Subcutaneous abdominal adipose tissue (tissue), 5 donors: Measurements from ENCODE around the gene LPP.

Source experiments
- H3K27ac ChIP-seq: one replicate; pipeline ENCODE4 v1.7.0; 2013; ENCODE audit warnings: low read depth, mild to moderate bottlenecking, inconsistent platforms, low read length, moderate library complexity
- H3K27me3 ChIP-seq, 5 donors: one replicate each; pipeline ENCODE4 v1.7.0; 2013; ENCODE audit warnings: low read length in 5 of 5, inconsistent platforms in 1 of 5; ENCODE audit not compliant: control insufficient read depth in 5 of 5, insufficient read depth in 4 of 5
- H3K36me3 ChIP-seq, 5 donors: one replicate each; pipeline ENCODE4 v1.7.0; 2013; ENCODE audit warnings: low read length in 5 of 5; ENCODE audit not compliant: control insufficient read depth in 5 of 5, insufficient read depth in 5 of 5
- H3K4me1 ChIP-seq, 5 donors: one replicate each; pipeline ENCODE4 v1.7.0; 2013; ENCODE audit warnings: low read length in 5 of 5, mild to moderate bottlenecking in 3 of 5, moderate library complexity in 1 of 5; ENCODE audit not compliant: control insufficient read depth in 5 of 5, insufficient read depth in 5 of 5
- H3K4me3 ChIP-seq, 5 donors: one replicate each; pipeline ENCODE4 v1.7.0; 2013; ENCODE audit warnings: low read length in 5 of 5, low read depth in 1 of 5
- H3K9ac ChIP-seq, 5 donors: one replicate each; pipeline ENCODE4 v1.7.0; 2013; ENCODE audit warnings: low read length in 5 of 5, mild to moderate bottlenecking in 4 of 5, moderate library complexity in 3 of 5
- H3K9me3 ChIP-seq, 5 donors: one replicate each; pipeline ENCODE4 v1.7.0; 2013; ENCODE audit warnings: low read length in 5 of 5; ENCODE audit not compliant: control insufficient read depth in 5 of 5
- donor health status: healthy.
- donor health status: healthy.
- donor health status: healthy.
- donor health status: healthy.
- donor health status: healthy.

Gene LPP

DNA sequence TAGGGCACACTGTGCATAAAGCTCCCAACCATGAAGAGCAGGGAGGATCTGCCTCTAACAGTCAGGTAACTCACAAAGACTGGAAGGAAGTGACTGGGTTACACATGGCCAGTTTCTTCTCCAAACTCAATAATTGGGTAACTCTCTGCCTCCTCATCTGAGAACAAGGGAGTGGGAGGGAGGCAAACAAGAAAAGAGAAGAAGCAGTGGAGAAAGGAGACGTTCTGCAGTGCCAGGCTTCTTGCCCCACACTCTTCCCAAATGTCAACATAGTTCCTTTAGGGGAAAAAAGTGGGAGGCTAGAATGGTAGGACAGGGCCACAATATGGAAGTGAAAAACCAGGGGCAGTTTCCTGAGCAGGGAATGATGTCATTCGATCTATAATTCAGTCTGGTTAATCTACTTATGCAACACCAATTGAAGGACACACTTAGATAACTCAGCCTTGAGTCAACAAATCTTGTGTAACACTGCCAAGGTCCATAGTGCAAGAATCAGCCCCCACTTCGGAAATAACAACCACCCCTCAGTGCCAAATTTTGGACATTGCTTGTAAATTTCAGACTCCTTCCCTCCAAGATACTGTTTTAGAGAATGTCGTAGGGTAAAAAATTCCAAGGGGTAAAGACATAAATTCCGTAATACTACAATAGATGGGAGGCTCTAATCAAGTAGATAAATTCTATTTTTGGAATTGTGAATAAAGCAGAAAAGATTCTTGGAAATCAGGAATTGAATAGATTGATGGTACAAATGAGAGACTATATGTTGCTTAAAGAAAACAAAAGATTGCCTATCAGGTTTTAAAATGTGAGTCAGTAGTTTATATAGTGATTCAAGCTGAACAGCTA, 143.0 kb downstream of the LPP start:
- no peaks in the 10 kb centered on the region for H3K27me3 ChIP-seq
- H3K4me1 ChIP-seq = peaks cover 0 to 24% (median 22%) of the 10 kb centered on the region in 5 donors
- H3K9me3 ChIP-seq = no peaks in the 10 kb centered on the region
- no peak overlapping the region for H3K9ac ChIP-seq
- no peak overlapping the region for H3K27ac ChIP-seq
- H3K36me3 ChIP-seq = no peaks in the 10 kb centered on the region
- no peak overlapping the region for H3K4me3 ChIP-seq

DNA sequence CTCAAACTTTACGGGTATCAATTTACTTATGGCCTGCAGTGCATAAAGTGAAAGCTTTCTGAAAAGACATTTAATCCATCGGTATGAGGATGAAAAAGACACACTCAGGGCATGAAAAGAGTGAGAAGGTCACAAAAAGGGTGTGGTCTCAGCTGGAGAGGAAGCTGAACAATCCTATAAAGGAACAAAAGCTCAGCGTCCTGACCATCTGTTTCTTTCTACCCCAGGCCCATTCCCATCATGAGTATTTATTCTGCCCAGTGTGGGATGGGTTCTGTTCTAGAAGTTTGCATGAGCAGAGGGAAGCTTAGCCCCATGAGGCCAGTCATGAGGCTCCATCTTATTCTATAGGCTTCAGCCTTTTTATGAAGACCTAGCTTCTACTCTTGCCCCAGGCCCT, 144.6 kb downstream of the LPP start:
- no peak overlapping the region for H3K9ac ChIP-seq
- H3K9me3 ChIP-seq = no peaks in the 10 kb centered on the region
- H3K27me3 ChIP-seq = no peaks in the 10 kb centered on the region
- H3K4me1 ChIP-seq = peaks cover 0 to 24% (median 22%) of the 10 kb centered on the region in 5 donors
- no peaks in the 10 kb centered on the region for H3K36me3 ChIP-seq
- no peak overlapping the region for H3K4me3 ChIP-seq
- H3K27ac ChIP-seq = no peak overlapping the region

DNA sequence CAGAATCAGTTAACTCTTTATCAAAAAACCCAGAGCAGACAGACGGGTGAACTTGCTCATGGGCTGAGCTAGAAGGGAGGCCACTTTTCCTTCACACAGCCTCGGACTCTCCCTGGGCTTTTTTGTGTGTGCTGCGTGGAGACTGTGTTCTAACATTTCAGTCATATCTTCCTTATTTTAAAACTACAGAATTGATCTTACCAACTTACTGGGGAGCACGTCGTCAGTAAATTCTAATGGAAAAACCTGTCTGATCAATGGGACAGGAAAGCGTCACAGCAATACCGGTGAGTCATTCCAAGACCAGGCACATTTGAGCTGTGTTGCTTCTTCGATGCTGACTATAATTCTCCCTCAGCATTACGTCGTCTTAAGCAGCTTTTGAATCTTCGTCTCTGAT, 145.1 kb downstream of the LPP start:
- Histone ChIP-seq H3K9ac (no peak overlapping the region), H3K4me1 (peaks cover 0 to 24% (median 22%) of the 10 kb centered on the region in 5 donors), H3K4me3 (no peak overlapping the region), H3K36me3 (no peaks in the 10 kb centered on the region), H3K9me3 (no peaks in the 10 kb centered on the region), H3K27me3 (no peaks in the 10 kb centered on the region), H3K27ac (no peak overlapping the region)

DNA sequence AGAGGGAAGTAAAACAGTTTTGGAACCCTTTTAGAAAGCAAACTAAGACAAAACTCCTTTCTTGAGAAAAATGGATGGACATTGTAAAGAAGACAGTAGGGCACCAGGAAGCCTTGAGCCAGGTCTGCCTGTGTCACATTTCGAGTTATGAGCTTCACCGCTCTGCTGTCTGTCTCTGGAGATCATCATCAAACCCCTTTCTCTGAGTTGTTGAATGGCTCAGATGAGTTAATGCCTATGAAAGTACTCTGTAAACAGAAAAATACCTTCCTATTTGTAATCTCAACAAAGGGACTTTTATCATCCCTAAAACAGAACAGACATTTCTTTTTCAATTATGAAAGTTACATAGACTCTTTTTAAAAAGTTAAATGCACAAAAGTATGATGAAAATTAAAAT, 145.8 kb downstream of the LPP start:
- H3K27ac ChIP-seq = no peak overlapping the region

GRCh38 chr3:188301147-188301546, 147.2 kb downstream of the LPP start:
- no peak overlapping the region for H3K27ac ChIP-seq
- no peaks in the 10 kb centered on the region for H3K9me3 ChIP-seq
- no peak overlapping the region for H3K4me3 ChIP-seq
- peaks cover 0 to 20% (median 8%) of the 10 kb centered on the region in 5 donors for H3K4me1 ChIP-seq
- no peaks in the 10 kb centered on the region for H3K36me3 ChIP-seq
- no peak overlapping the region for H3K9ac ChIP-seq
- H3K27me3 ChIP-seq = no peaks in the 10 kb centered on the region

More for the DNA sequence above, 145.8 kb downstream of the LPP start:
- Histone ChIP-seq H3K4me1 (peaks cover 0 to 25% (median 17%) of the 10 kb centered on the region in 5 donors), H3K4me3 (no peak overlapping the region), H3K9me3 (no peaks in the 10 kb centered on the region), H3K9ac (no peak overlapping the region), H3K36me3 (no peaks in the 10 kb centered on the region), H3K27me3 (no peaks in the 10 kb centered on the region)

DNA sequence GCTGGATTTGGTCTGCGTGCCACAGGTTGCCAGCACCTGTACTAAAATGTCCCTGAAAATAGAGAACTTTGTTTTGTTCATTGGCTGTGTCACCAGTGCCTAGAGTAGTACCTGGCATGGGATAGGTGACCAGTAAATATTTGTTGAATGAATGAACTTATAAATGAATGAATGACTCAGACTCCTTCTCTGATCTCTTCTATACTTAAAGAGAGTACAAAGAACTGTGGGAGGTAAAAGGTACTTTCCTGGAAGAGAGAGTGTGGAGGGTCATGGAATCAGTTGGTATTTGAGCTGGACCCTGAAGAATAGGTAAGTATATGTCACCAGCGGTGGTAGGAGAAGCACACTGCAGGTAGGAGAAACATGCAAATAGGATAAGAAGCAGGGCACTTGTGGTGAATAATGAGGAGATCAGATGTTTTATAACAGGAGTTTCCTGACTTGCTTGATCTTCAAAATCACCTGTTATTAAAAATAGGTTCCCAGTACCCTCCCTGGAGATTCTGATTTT, 149.4 kb downstream of the LPP start:
- Histone ChIP-seq H3K36me3 (peaks cover 0 to 3% (median 0%) of the 10 kb centered on the region in 5 donors), H3K27me3 (no peaks in the 10 kb centered on the region), H3K27ac (no peak overlapping the region), H3K4me1 (peaks cover 0 to 11% (median 5%) of the 10 kb centered on the region in 5 donors), H3K9ac (no peak overlapping the region), H3K9me3 (no peaks in the 10 kb centered on the region), H3K4me3 (no peak overlapping the region)

GRCh38 chr3:188303823-188304222, 149.9 kb downstream of the LPP start:
- Histone ChIP-seq H3K4me1 (peaks cover 0 to 6% (median 2%) of the 10 kb centered on the region in 5 donors), H3K4me3 (no peak overlapping the region), H3K36me3 (peaks cover 0 to 3% (median 0%) of the 10 kb centered on the region in 5 donors), H3K9ac (no peak overlapping the region), H3K27me3 (no peaks in the 10 kb centered on the region), H3K27ac (no peak overlapping the region), H3K9me3 (no peaks in the 10 kb centered on the region)

DNA sequence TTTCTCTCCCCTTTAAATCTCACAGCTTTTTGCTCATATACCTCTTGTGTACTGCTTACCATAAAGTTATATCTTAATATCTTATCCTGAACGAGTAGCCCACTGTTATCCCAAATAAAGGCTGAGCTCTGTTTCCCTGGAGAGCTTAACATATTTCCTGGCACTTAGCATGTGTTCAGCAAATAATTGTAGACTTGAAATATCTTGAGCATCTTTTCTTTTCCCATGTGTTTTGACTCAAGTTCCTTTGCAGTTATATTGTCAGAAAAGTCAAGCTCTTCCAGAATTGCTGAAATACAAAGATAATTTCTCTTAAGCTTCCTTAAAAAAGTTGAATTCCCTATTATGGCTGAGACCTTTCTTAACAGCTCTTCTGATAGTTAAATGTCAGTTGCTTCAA, 150.5 kb downstream of the LPP start:
- Histone ChIP-seq H3K36me3 (peaks cover 0 to 3% (median 0%) of the 10 kb centered on the region in 5 donors), H3K4me1 (peaks cover 0 to 3% (median 0%) of the 10 kb centered on the region in 5 donors), H3K4me3 (no peak overlapping the region), H3K27ac (no peak overlapping the region), H3K9ac (no peak overlapping the region), H3K27me3 (no peaks in the 10 kb centered on the region), H3K9me3 (no peaks in the 10 kb centered on the region)

- H3K27me3 ChIP-seq = no peaks in the 10 kb centered on the region
- peaks cover 0 to 3% (median 0%) of the 10 kb centered on the region in 5 donors for H3K36me3 ChIP-seq
- no peak overlapping the region for H3K9ac ChIP-seq
- no peak overlapping the region for H3K4me3 ChIP-seq
- no peaks in the 10 kb centered on the region for H3K9me3 ChIP-seq
- H3K27ac ChIP-seq = no peak overlapping the region
- peaks cover 0 to 3% (median 0%) of the 10 kb centered on the region in 5 donors for H3K4me1 ChIP-seq
Measured at GRCh38 chr3:188305220-188305619, 151.3 kb downstream of the LPP start.

DNA sequence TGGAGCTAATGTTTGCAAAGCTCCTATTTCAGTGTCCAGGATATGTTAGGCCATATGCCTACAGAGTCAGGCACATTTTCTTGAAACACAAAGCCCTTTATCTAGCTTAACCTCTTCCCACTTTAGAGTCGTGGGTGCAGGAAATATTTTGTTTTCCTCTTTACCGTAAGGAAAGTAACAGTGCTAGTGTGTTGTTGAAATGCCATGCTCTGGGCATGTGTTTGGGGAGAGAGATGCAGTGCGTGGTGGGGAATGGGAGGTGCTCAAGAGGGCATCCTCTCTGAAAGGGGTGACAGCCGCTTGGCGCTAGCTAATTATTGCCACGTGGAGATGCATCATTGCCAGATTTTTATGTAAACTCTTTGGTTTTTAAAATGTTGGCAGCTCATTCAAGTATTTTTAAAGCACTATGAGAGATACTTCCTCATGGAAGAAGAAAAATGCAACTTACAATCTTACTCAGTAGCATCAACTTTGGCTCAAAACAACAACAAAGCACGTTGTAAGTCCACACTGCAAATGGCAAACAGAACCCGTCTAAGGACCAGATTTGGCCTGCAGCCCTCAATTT, 152.6 kb downstream of the LPP start:
- Histone ChIP-seq H3K9me3 (no peaks in the 10 kb centered on the region), H3K4me1 (peaks cover 0 to 3% (median 0%) of the 10 kb centered on the region in 5 donors), H3K27me3 (no peaks in the 10 kb centered on the region), H3K9ac (no peak overlapping the region), H3K4me3 (no peak overlapping the region), H3K36me3 (peaks cover 0 to 3% (median 0%) of the 10 kb centered on the region in 5 donors), H3K27ac (no peak overlapping the region)
